ENCODE data around the gene FOXG1. TPM values are rescaled to one million over a fixed set of nuclear protein-coding genes. Genes with fewer than 3 reads are reported as not detected.

FOXG1 gene
- total and polyA plus RNA-seq, 2 of the 4 experiments (the other 2 are of a cell fraction): not detected

DNA sequence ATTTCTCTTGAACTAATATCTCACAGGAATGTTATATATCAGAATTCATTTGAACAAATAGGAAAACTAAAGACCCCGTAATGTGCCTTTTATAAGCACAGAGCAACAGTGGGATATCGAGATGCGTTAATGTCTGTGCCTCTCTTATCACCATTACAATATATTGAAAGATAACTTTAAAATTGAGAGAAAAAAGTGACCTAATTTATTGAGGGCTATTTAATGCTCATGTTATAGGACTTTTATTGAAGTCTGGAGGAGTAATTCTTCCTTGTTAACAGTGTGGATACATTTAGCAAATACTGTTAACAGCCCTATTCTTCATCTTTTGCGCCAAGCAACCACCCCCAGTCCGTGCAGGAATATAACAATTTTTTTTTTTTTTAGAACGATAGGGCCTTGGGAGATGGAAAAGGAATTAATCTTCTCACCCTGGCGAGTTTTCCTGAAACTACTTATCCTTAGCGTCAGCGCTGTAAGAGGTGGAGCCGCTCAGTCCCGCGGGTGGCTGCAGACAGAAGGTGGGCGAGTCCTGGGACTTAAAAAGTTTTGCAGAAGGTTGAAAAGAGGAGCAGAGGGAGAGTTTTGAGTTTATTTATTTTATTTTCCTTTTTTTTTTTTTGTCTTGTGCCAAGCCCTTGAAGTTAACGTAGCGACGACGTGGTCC, 11.0 kb downstream of the FOXG1 start:
- Histone ChIP-seq H3K27me3 (ENCODE audit: control insufficient read depth, insufficient read depth, low read length) (peaks cover 43% of the 10 kb centered on the region), H3K36me3 (ENCODE audit: control insufficient read depth, insufficient read depth, low read length) (no peaks in the 10 kb centered on the region), H3K9ac (ENCODE audit: low read depth, low read length) (no peak overlapping the region), H3K14ac (replicated peaks; ENCODE audit: low read depth, low read length) (no peak overlapping the region), H2BK5ac (ENCODE audit: low read depth, low read length, poor library complexity, severe bottlenecking) (no peak overlapping the region), H2BK20ac (ENCODE audit: low read depth, low read length) (no peak overlapping the region), H3K9me3 (ENCODE audit: control insufficient read depth, insufficient read depth, low read length) (peaks cover 2% of the 10 kb centered on the region; the same call in 1 of the 2 replicates), H3K4ac (ENCODE audit: low read depth, low read length) (no peak overlapping the region), H3K27ac (ENCODE audit: insufficient read depth, low read length) (no peak overlapping the region), H3K18ac (ENCODE audit: low read depth, low read length) (no peak overlapping the region), H3K4me2 (ENCODE audit: low read depth, low read length) (no peak overlapping the region), H3K79me1 (ENCODE audit: low read depth in 1 of 2, low read length in 2 of 2) (no peaks in the 10 kb centered on the region), H2BK15ac (ENCODE audit: low read depth, low read length) (no peak overlapping the region), H2BK120ac (ENCODE audit: low read depth, low read length) (no peak overlapping the region), H4K91ac (ENCODE audit: insufficient read depth, low read depth, low read length) (no peak overlapping the region), H3K56ac (ENCODE audit: extremely low read depth, insufficient read depth, low read length) (no peak overlapping the region; the same call in 1 of the 2 replicates), H4K20me1 (ENCODE audit: insufficient read depth, low read length) (no peaks in the 10 kb centered on the region), H4K8ac (ENCODE audit: low read depth in 2 of 2, low read length in 2 of 2) (no peak overlapping the region), H2AK9ac (replicated peaks; ENCODE audit: low read depth, low read length, poor library complexity) (no peak overlapping the region), H3K4me1 (ENCODE audit: control insufficient read depth, insufficient read depth, low read length) (no peaks in the 10 kb centered on the region), H3K9me1 (ENCODE audit: insufficient read depth, low read length) (no peaks in the 10 kb centered on the region), H3K4me3 (ENCODE audit: insufficient read depth, low read depth, low read length) (no peak overlapping the region), H4K5ac (ENCODE audit: low read depth, low read length) (no peak overlapping the region), H3K23ac (ENCODE audit: low read depth, low read length) (no peak overlapping the region), H2AK5ac (ENCODE audit: low read depth, low read length) (no peak overlapping the region), H2AFZ (replicated peaks; ENCODE audit: low read length, poor library complexity) (no peak overlapping the region)
- TF ChIP-seq MXI1 (IDR thresholded peaks at IDR 0.05; ENCODE audit: borderline replicate concordance, low read depth, low read length): no peak
- dilution Hi-C loops (cut with HindIII; ENCODE audit: low sequenced_read_pairs, unreplicated experiment) (no loop called here), intact Hi-C loops (cut with micrococcal nuclease) (no loop called here), in situ Hi-C loops (cut with MboI; ENCODE audit: low sequenced_read_pairs) (loop anchor here (10.0 kb wide), 1 partner anchor 447 kb away; no protein-coding TSS in a partner anchor)
- DNase-seq (no peak), ATAC-seq (ENCODE audit: low read depth) (no peak)
- ChIA-PET POLR2A (ENCODE audit: unreplicated experiment) (no interaction called here), CTCF (no interaction called here)
- WGBS, 2 experiments (ENCODE audit: extremely low coverage in 2 of 2, insufficient read length in 1 of 2): no CpG with 5 or more reads among the region's 17 CpGs
- no TSS peak for BruUV-seq (replicated peaks)
